B cell (primary cell): ENCODE data around the gene BCL6B.

ENCODE experiments used
- EZH2 ChIP-seq: IDR thresholded peaks from 2 replicates; pipeline ENCODE4 v1.6.1; 2012; ENCODE audit warnings: borderline replicate concordance, low read depth, mild to moderate bottlenecking, moderate library complexity, low read length; ENCODE audit not compliant: insufficient read depth, poor library complexity, severe bottlenecking
- TF ChIP-seq, protein P1 (sequence below): fragments of 200-600 bp; IDR thresholded peaks from one replicate; pipeline ENCODE4 v1.8.0; 2022; ENCODE audit warnings: antibody characterized with exemption, mild to moderate bottlenecking

DNA sequence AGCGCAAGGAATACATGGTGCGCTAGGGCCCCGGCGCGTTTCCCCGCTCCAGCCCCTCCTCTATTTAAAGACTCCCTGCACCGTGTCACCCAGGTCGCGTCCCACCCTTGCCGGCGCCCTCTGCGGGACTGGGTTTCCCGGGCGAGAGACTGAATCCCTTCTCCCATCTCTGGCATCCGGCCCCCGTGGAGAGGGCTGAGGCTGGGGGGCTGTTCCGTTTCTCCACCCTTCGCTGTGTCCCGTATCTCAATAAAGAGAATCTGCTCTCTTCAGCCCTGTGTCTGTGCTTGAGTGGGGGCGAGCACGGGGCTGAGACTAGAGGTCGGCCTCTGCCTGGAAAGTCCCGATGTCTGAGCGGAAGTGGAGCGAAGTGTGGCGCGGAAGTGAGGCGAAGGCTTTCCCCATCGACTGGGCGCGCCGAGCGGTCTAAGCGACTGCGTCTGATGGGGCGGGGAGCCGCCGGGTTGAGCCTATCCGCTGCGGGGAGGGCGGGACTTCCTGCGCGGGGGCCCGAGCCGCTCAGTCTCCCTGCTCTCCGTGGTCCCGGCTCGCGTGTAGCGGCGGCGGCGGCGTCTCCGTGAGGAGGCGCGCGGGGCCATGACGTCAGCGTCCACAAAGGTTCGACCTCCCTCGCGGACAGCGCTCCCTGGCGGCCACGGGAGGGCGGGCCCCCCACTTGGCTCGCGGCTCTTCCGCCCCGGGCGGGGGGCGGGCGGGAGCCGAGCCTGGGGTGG lies 8.4 kb upstream of the BCL6B start:
- TF ChIP-seq, protein P1, sequence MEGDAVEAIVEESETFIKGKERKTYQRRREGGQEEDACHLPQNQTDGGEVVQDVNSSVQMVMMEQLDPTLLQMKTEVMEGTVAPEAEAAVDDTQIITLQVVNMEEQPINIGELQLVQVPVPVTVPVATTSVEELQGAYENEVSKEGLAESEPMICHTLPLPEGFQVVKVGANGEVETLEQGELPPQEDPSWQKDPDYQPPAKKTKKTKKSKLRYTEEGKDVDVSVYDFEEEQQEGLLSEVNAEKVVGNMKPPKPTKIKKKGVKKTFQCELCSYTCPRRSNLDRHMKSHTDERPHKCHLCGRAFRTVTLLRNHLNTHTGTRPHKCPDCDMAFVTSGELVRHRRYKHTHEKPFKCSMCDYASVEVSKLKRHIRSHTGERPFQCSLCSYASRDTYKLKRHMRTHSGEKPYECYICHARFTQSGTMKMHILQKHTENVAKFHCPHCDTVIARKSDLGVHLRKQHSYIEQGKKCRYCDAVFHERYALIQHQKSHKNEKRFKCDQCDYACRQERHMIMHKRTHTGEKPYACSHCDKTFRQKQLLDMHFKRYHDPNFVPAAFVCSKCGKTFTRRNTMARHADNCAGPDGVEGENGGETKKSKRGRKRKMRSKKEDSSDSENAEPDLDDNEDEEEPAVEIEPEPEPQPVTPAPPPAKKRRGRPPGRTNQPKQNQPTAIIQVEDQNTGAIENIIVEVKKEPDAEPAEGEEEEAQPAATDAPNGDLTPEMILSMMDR = peak; percentile 76
- TF ChIP-seq EZH2 = no peak
